Osteocyte (in vitro differentiated cells): ENCODE data around the gene NLE1. TPM values are rescaled to one million over a fixed set of nuclear protein-coding genes. Genes with fewer than 3 reads are reported as not detected.

Experiments
- DNase-seq: peaks from one replicate; pipeline ENCODE4 v3.0.0; 2021; ENCODE audit warnings: mixed read lengths; ENCODE audit not compliant: unreplicated experiment; ENCODE audit errors: extremely low spot score
- H3K27ac Mint-ChIP-seq: one replicate; pipeline ENCODE4 v1.8.0; 2021; ENCODE audit warnings: mild to moderate bottlenecking, mixed read lengths; ENCODE audit not compliant: unreplicated experiment
- H3K27me3 Mint-ChIP-seq: one replicate; pipeline ENCODE4 v1.8.0; 2021; ENCODE audit warnings: mixed read lengths; ENCODE audit not compliant: unreplicated experiment
- H3K36me3 Mint-ChIP-seq: one replicate; pipeline ENCODE4 v1.8.0; 2021; ENCODE audit warnings: mixed read lengths; ENCODE audit not compliant: unreplicated experiment
- H3K4me1 Mint-ChIP-seq: one replicate; pipeline ENCODE4 v1.8.0; 2021; ENCODE audit warnings: mixed read lengths; ENCODE audit not compliant: unreplicated experiment
- H3K4me3 Mint-ChIP-seq: one replicate; pipeline ENCODE4 v1.8.0; 2021; ENCODE audit warnings: mild to moderate bottlenecking, moderate library complexity, mixed read lengths; ENCODE audit not compliant: unreplicated experiment
- H3K9me3 Mint-ChIP-seq: one replicate; pipeline ENCODE4 v1.8.0; 2021; ENCODE audit warnings: mixed read lengths; ENCODE audit not compliant: unreplicated experiment
- CTCF ChIP-seq: fragments of 200-600 bp; sonication (generic); IDR thresholded peaks from 2 replicates; pipeline ENCODE4 v1.5.0; 2021; ENCODE audit warnings: antibody characterized with exemption, mild to moderate bottlenecking, moderate library complexity
- total RNA-seq: library from RNA; stranded (reverse); gene quantifications from 2 replicates; pipeline ENCODE4 v1.2.1, GENCODE V29; 2021

NLE1 gene
- total RNA-seq, 1 donor from 2014 or later = 10.7 TPM

- TF ChIP-seq CTCF = no peak
- DNase-seq = no peak
- no peaks in the 10 kb centered on the region for H3K9me3 Mint-ChIP-seq
Measured at GRCh38 chr17:35163886-35164285, 21.8 kb upstream of the NLE1 start.

GRCh38 chr17:35162755-35163154, 20.7 kb upstream of the NLE1 start:
- no peaks in the 10 kb centered on the region for H3K36me3 Mint-ChIP-seq
- no peaks in the 10 kb centered on the region for H3K4me1 Mint-ChIP-seq
- peaks cover 36% of the 10 kb centered on the region for H3K27me3 Mint-ChIP-seq
- H3K27ac Mint-ChIP-seq = no peak overlapping the region
- no peak for TF ChIP-seq CTCF
- H3K4me3 Mint-ChIP-seq = no peak overlapping the region
- DNase-seq = no peak
- no peaks in the 10 kb centered on the region for H3K9me3 Mint-ChIP-seq

More at GRCh38 chr17:35163886-35164285, 21.8 kb upstream of the NLE1 start:
- Mint-ChIP-seq H3K36me3 (no peaks in the 10 kb centered on the region), H3K4me1 (no peaks in the 10 kb centered on the region), H3K27me3 (peaks cover 28% of the 10 kb centered on the region), H3K4me3 (no peak overlapping the region), H3K27ac (no peak overlapping the region)

GRCh38 chr17:35161281-35161761, 19.2 kb upstream of the NLE1 start:
- no peak for DNase-seq
- TF ChIP-seq CTCF = no peak
- Mint-ChIP-seq H3K36me3 (no peaks in the 10 kb centered on the region), H3K27me3 (peaks cover 41% of the 10 kb centered on the region), H3K27ac (no peak overlapping the region), H3K4me3 (no peak overlapping the region), H3K4me1 (no peaks in the 10 kb centered on the region), H3K9me3 (no peaks in the 10 kb centered on the region)

GRCh38 chr17:35160354-35161201, 18.5 kb upstream of the NLE1 start:
- H3K27me3 Mint-ChIP-seq = peaks cover 46% of the 10 kb centered on the region
- H3K27ac Mint-ChIP-seq = no peak overlapping the region
- no peaks in the 10 kb centered on the region for H3K36me3 Mint-ChIP-seq
- H3K9me3 Mint-ChIP-seq = no peaks in the 10 kb centered on the region
- H3K4me3 Mint-ChIP-seq = no peak overlapping the region
- no peak for DNase-seq
- H3K4me1 Mint-ChIP-seq = no peaks in the 10 kb centered on the region
- TF ChIP-seq CTCF = no peak

GRCh38 chr17:35159940-35160339, 17.8 kb upstream of the NLE1 start:
- Mint-ChIP-seq H3K36me3 (no peaks in the 10 kb centered on the region), H3K9me3 (no peaks in the 10 kb centered on the region)
- no peak for TF ChIP-seq CTCF

More at GRCh38 chr17:35159940-35160339, 17.8 kb upstream of the NLE1 start:
- Mint-ChIP-seq H3K4me1 (no peaks in the 10 kb centered on the region), H3K27me3 (peaks cover 48% of the 10 kb centered on the region), H3K27ac (no peak overlapping the region), H3K4me3 (no peak overlapping the region)
- DNase-seq = no peak
